H1 (cell line): ENCODE results near the gene ZDHHC19. TPM values are rescaled to one million over a fixed set of nuclear protein-coding genes. Genes with fewer than 3 reads are reported as not detected.

ENCODE experiments used
- CTCF ChIA-PET: fragments of 300-600 bp; sonication (Branson Sonifier 250); formaldehyde crosslinking; loops from one replicate; lab custom pipeline; 2021; ENCODE audit not compliant: partially characterized antibody; lab: Charles Lee
- POLR2A ChIA-PET: fragments of 300-600 bp; sonication (Branson Sonifier 250); formaldehyde crosslinking; loops from one replicate; lab custom pipeline; 2021; ENCODE audit warnings: inconsistent platforms; ENCODE audit not compliant: partially characterized antibody; lab: Charles Lee
- DNase-seq, 2 experiments: peaks; one replicate each; pipeline versions ENCODE4 v3.0.0 to v3.0.0-alpha.2; 2010 to 2022; ENCODE audit warnings: low spot score in 2 of 2, low read depth in 1 of 2, mixed read lengths in 1 of 2
- FAIRE-seq: peaks from 2 replicates; lab custom pipeline; 2011; peaks lifted over from hg19 to GRCh38; lab: Jason Lieb, UNC
- H2AFZ ChIP-seq: 2 replicates; pipeline ENCODE4 v1.8.1; 2012; ENCODE audit warnings: low read length, inconsistent platforms
- H2AK5ac ChIP-seq: 2 replicates; pipeline ENCODE4 v1.6.1; 2013; ENCODE audit warnings: low read depth, low read length
- H2BK120ac ChIP-seq: replicated peaks from 2 replicates; pipeline ENCODE3; 2013; ENCODE audit warnings: low read depth, low read length, inconsistent platforms
- H2BK12ac ChIP-seq: 2 replicates; pipeline ENCODE4 v1.6.1; 2013; ENCODE audit warnings: low read depth, low read length
- H2BK15ac ChIP-seq: 2 replicates; pipeline ENCODE4 v1.6.1; 2013; ENCODE audit warnings: low read length
- H2BK20ac ChIP-seq: 2 replicates; pipeline ENCODE4 v1.6.1; 2013; ENCODE audit warnings: low read length
- H2BK5ac ChIP-seq: 2 replicates; pipeline ENCODE4 v1.6.1; 2013; ENCODE audit warnings: low read depth, low read length
- H3K14ac ChIP-seq: 2 replicates; pipeline ENCODE4 v1.6.1; 2013; ENCODE audit warnings: inconsistent platforms; ENCODE audit not compliant: insufficient read length
- H3K18ac ChIP-seq: 2 replicates; pipeline ENCODE4 v1.6.1; 2013; ENCODE audit warnings: low read length; ENCODE audit errors: extremely low read depth
- H3K23ac ChIP-seq: 2 replicates; pipeline ENCODE4 v1.6.1; 2013; ENCODE audit warnings: inconsistent platforms; ENCODE audit not compliant: insufficient read length
- H3K23me2 ChIP-seq: 2 replicates; pipeline ENCODE4 v1.6.1; 2013; ENCODE audit warnings: low read depth, low read length
- H3K27ac ChIP-seq: 2 replicates; pipeline ENCODE4 v1.6.1; 2011; ENCODE audit warnings: low read depth, low read length, inconsistent platforms
- H3K27me3 ChIP-seq, 4 experiments: replicated peaks in 1 of 4; 1 replicate in 1 of 4; 2 replicates in 3 of 4; pipeline versions ENCODE4 v1.6.1 to v1.8.1; 2011 to 2013; ENCODE audit warnings: low read length in 3 of 4, mild to moderate bottlenecking in 3 of 4, inconsistent platforms in 2 of 4, mixed read lengths in 2 of 4, moderate library complexity in 1 of 4; ENCODE audit not compliant: control insufficient read depth in 3 of 4, insufficient read depth in 3 of 4; ENCODE audit errors: extremely low read depth in 1 of 4
- H3K36me3 ChIP-seq, 4 experiments: 2 replicates each; pipeline versions ENCODE4 v1.6.1 to v1.8.1; 2011 to 2013; ENCODE audit warnings: mild to moderate bottlenecking in 4 of 4, low read length in 3 of 4, moderate library complexity in 2 of 4, control low read depth in 1 of 4, inconsistent platforms in 1 of 4; ENCODE audit not compliant: insufficient read depth in 4 of 4, control insufficient read depth in 2 of 4
- H3K4ac ChIP-seq: replicated peaks from 2 replicates; pipeline ENCODE3; 2013; ENCODE audit warnings: low read length, low read depth, mixed read lengths, inconsistent platforms; ENCODE audit not compliant: insufficient read length
- H3K4me1 ChIP-seq, 4 experiments: replicated peaks in 1 of 4; 1 replicate in 1 of 4; 2 replicates in 3 of 4; pipeline versions ENCODE4 v1.6.1 to v1.8.1; 2011 to 2013; ENCODE audit warnings: low read length in 3 of 4, inconsistent platforms in 2 of 4, mixed read lengths in 1 of 4; ENCODE audit not compliant: insufficient read depth in 4 of 4, control insufficient read depth in 3 of 4
- H3K4me2 ChIP-seq, 2 experiments: 2 replicates each; pipeline versions ENCODE4 v1.6.1 to v1.8.1; 2011 to 2013; ENCODE audit warnings: low read depth in 2 of 2, low read length in 2 of 2, control low read depth in 1 of 2, inconsistent platforms in 1 of 2, mild to moderate bottlenecking in 1 of 2; ENCODE audit not compliant: insufficient read depth in 1 of 2
- H3K4me3 ChIP-seq, 4 experiments: fragments of 200-600, 300-600 bp in 1 of 4; sonication (generic), shearing (Covaris generic), sonication (Bioruptor Twin) in 1 of 4; 2 replicates each; pipeline versions ENCODE4 v1.5.1 to v1.8.1; 2011 to 2016; ENCODE audit warnings: low read length in 4 of 4, low read depth in 3 of 4, control low read depth in 2 of 4, inconsistent platforms in 2 of 4, mild to moderate bottlenecking in 2 of 4, mixed read lengths in 1 of 4, moderate library complexity in 1 of 4; ENCODE audit not compliant: insufficient read depth in 2 of 4; ENCODE audit errors: extremely low read depth in 1 of 4
- H3K56ac ChIP-seq: replicated peaks from 2 replicates; pipeline ENCODE3; 2013; ENCODE audit warnings: low read depth, mild to moderate bottlenecking, mixed read lengths, low read length, inconsistent platforms; ENCODE audit not compliant: insufficient read length
- H3K79me1 ChIP-seq: 2 replicates; pipeline ENCODE4 v1.6.1; 2013; ENCODE audit warnings: low read depth, low read length, control low read depth
- H3K79me2 ChIP-seq, 2 experiments: 2 replicates each; pipeline versions ENCODE4 v1.6.1 to v1.8.1; 2012 to 2013; ENCODE audit warnings: low read length in 2 of 2, mild to moderate bottlenecking in 2 of 2, inconsistent platforms in 1 of 2; ENCODE audit not compliant: insufficient read depth in 2 of 2, control insufficient read depth in 1 of 2
- H3K9ac ChIP-seq, 4 experiments: replicated peaks in 1 of 4; 1 replicate in 1 of 4; 2 replicates in 3 of 4; pipeline versions ENCODE4 v1.6.1 to v1.8.1; 2011 to 2013; ENCODE audit warnings: low read depth in 3 of 4, low read length in 3 of 4, control low read depth in 2 of 4, mild to moderate bottlenecking in 2 of 4, moderate library complexity in 2 of 4, inconsistent platforms in 1 of 4; ENCODE audit errors: extremely low read depth in 1 of 4
- H3K9me3 ChIP-seq, 2 experiments: 2 replicates each; pipeline versions ENCODE4 v1.6.1 to v1.8.1; 2012 to 2013; ENCODE audit warnings: mild to moderate bottlenecking in 2 of 2, moderate library complexity in 2 of 2, control low read depth in 1 of 2, inconsistent platforms in 1 of 2, low read depth in 1 of 2, low read length in 1 of 2, mixed read lengths in 1 of 2; ENCODE audit not compliant: insufficient read depth in 2 of 2
- H4K20me1 ChIP-seq, 2 experiments: replicated peaks in 1 of 2; 2 replicates each; pipeline versions ENCODE3 to v1.8.1; 2011 to 2013; ENCODE audit warnings: inconsistent platforms in 2 of 2, low read length in 2 of 2, mild to moderate bottlenecking in 1 of 2; ENCODE audit not compliant: insufficient read depth in 2 of 2, control insufficient read depth in 1 of 2
- H4K5ac ChIP-seq: 2 replicates; pipeline ENCODE4 v1.6.1; 2013; ENCODE audit warnings: low read length, low read depth, mixed read lengths, inconsistent platforms; ENCODE audit not compliant: insufficient read length
- H4K8ac ChIP-seq: 2 replicates; pipeline ENCODE4 v1.8.0; 2013; ENCODE audit warnings: mild to moderate bottlenecking, moderate library complexity, low read length, inconsistent platforms; ENCODE audit not compliant: insufficient read depth; ENCODE audit errors: extremely low read depth
- H4K91ac ChIP-seq: replicated peaks from 2 replicates; pipeline ENCODE3; 2013; ENCODE audit warnings: low read length, mixed read lengths, inconsistent platforms; ENCODE audit not compliant: insufficient read length
- ATF2 ChIP-seq: IDR thresholded peaks from 2 replicates; pipeline ENCODE4 v1.6.1; 2012; ENCODE audit warnings: low read length, inconsistent platforms
- BRCA1 ChIP-seq: IDR thresholded peaks from 2 replicates; pipeline ENCODE4 v1.6.1; 2012; ENCODE audit warnings: low read depth, low read length, improper control_type of control experiment
- HDAC2 ChIP-seq, 2 experiments: fragments of 300-600 bp in 1 of 2; sonication (generic) in 1 of 2; IDR thresholded peaks; 2 replicates each; pipeline ENCODE4 v1.6.1; 2011 to 2012; ENCODE audit warnings: low read depth in 2 of 2, low read length in 2 of 2, mild to moderate bottlenecking in 2 of 2, moderate library complexity in 2 of 2, borderline replicate concordance in 1 of 2, inconsistent platforms in 1 of 2
- KDM1A ChIP-seq: fragments of 200-600, 300-600 bp; sonication (generic); IDR thresholded peaks from 2 replicates; pipeline ENCODE4 v1.7.1; 2016; ENCODE audit warnings: mild to moderate bottlenecking, low read length, borderline replicate concordance
- SIN3A ChIP-seq, 2 experiments: IDR thresholded peaks in 1 of 2; conservative IDR thresholded peaks in 1 of 2; 2 replicates each; pipeline ENCODE4 v1.6.1; 2011 to 2012; ENCODE audit warnings: low read length in 2 of 2, improper control_type of control experiment in 1 of 2, low read depth in 1 of 2, mild to moderate bottlenecking in 1 of 2
- SIRT6 ChIP-seq: IDR thresholded peaks from one replicate; pipeline ENCODE4 v1.7.1; 2012; ENCODE audit warnings: low read length, inconsistent platforms
- SUZ12 ChIP-seq: fragments of 200-600 bp; sonication (generic); IDR thresholded peaks from 2 replicates; pipeline ENCODE4 v1.6.1; 2012; ENCODE audit warnings: mild to moderate bottlenecking, inconsistent platforms, low read length, moderate library complexity, mixed read lengths
- TAF7 ChIP-seq: optimal IDR thresholded peaks from 2 replicates; pipeline ENCODE3; 2011; ENCODE audit warnings: low read depth, mild to moderate bottlenecking, inconsistent platforms, low read length, moderate library complexity, borderline replicate concordance
- TCF12 ChIP-seq: IDR thresholded peaks from 2 replicates; pipeline ENCODE4 v1.6.1; 2011; ENCODE audit warnings: low read depth, mild to moderate bottlenecking, low read length
- ZNF274 ChIP-seq: IDR thresholded peaks from 2 replicates; pipeline ENCODE4 v1.7.0; 2012; ENCODE audit warnings: low read length, borderline replicate concordance; ENCODE audit errors: extremely low read depth
- WGBS, 2 experiments: shearing (Covaris generic) in 1 of 2; methylation state at CpG; one replicate each; pipeline versions ENCODE4 v1.1.6 to v1.1.7; 2013 to 2015; ENCODE audit warnings: low lambda C conversion rate in 2 of 2, mixed read lengths in 2 of 2, inconsistent platforms in 1 of 2, low coverage in 1 of 2, missing lambda C conversion rate in 1 of 2; ENCODE audit not compliant: insufficient replicate concordance in 2 of 2, insufficient coverage in 1 of 2, insufficient read length in 1 of 2; ENCODE audit errors: extremely low coverage in 1 of 2, missing lambda C conversion rate in 1 of 2; 5-methylcytosine and 5-hydroxymethylcytosine counted together
- polyA plus RNA-seq, 7 experiments: library from polyadenylated mRNA; depleted of rRNA in 3 of 7; stranded (reverse) in 5 of 7; unstranded in 2 of 7; fragments of >200 nt in 5 of 7; fragments of 200-250 nt in 2 of 7; gene quantifications; 1 replicate in 5 of 7; 2 replicates in 1 of 7; 4 replicates in 1 of 7; pipeline versions ENCODE4 v1.2.1 to v1.2.3, GENCODE V29; 2011 to 2013; ENCODE audit warnings: missing spikeins in 2 of 7, mixed read lengths in 2 of 7
- total RNA-seq: library from RNA; stranded (reverse); fragmentation: NEBNext Ultra II Directional; extraction: Animal tissue kit (Norgen Biotek cat#: 25700); gene quantifications from 2 replicates; pipeline ENCODE4 v1.2.1, GENCODE V29; 2021

Gene ZDHHC19
- total and polyA plus RNA-seq, 2 of the 8 experiments (the other 6 are each of a cell fraction or from before 2014, with no cell fraction given) = 2.5 to 4.1 TPM

GRCh38 chr3:196192524-196193051 lies 18.6 kb downstream of the ZDHHC19 start:
- POLR2A ChIA-PET = interaction anchor here (1.0 to 1.2 kb wide), 2 partner anchors 112 to 128 kb away, joined by 3 to 11 read pairs; partner anchors contain the start of gene TFRC
- 0 out of 2 replicates have a peak overlapping the region, but pooled peaks have one; percentile 12 for H2AFZ ChIP-seq
- peak overlapping the region; percentile 68; the same call in 1 of the 2 replicates for H2BK12ac ChIP-seq
- H3K23ac ChIP-seq = no peak overlapping the region
- peak overlapping the region; percentile 72; the same call in 1 of the 2 replicates for H2AK5ac ChIP-seq
- TF ChIP-seq KDM1A (no peak), ZNF274 (no peak), TAF7 (no peak), SUZ12 (no peak), SIN3A (conservative IDR thresholded peaks at IDR 0.05 in 1 of 2, IDR thresholded peaks at IDR 0.05 in 1 of 2; ENCODE audit: low read depth in 1 of 2, low read length in 2 of 2) (no peak), TCF12 (no peak), ATF2 (no peak), HDAC2 (IDR thresholded peaks at IDR 0.05; ENCODE audit: borderline replicate concordance in 1 of 2, low read depth in 2 of 2, low read length in 2 of 2) (no peak), BRCA1 (no peak), SIRT6 (no peak)
- peaks cover 0 to 8% (median 1%) of the 10 kb centered on the region in 4 experiments; a peak in 3 of 7 replicates for H3K4me1 ChIP-seq
- no peak overlapping the region for H3K14ac ChIP-seq
- DNase-seq (no peak), FAIRE-seq (no peak)
- peak overlapping the region; percentile 72; the same call in 1 of the 2 replicates for H2BK15ac ChIP-seq
- no peak overlapping the region for H2BK20ac ChIP-seq
- no peak overlapping the region for H3K56ac ChIP-seq
- no peak overlapping the region; a peak in 1 of 4 replicates for H3K4me2 ChIP-seq
- H4K91ac ChIP-seq = no peak overlapping the region
- no peaks in the 10 kb centered on the region for H3K27me3 ChIP-seq
- peaks cover 0 to 2% of the 10 kb centered on the region in 2 experiments for H4K20me1 ChIP-seq
- CTCF ChIA-PET = interaction anchor here (1.1 to 11.5 kb wide), 6 partner anchors 14 to 170 kb away, joined by 3 to 299 read pairs (median 8); no protein-coding TSS in a partner anchor
- no peak overlapping the region; the same call in 1 of the 2 replicates for H4K8ac ChIP-seq
- H3K27ac ChIP-seq = peak overlapping the region; percentile 38; the same call in 1 of the 2 replicates
- H2BK5ac ChIP-seq = peak overlapping the region; percentile 86
- peak overlapping the region; percentile 83 for H3K18ac ChIP-seq
- no peak overlapping the region for H2BK120ac ChIP-seq
- peak overlapping the region; percentile 27 for H3K4ac ChIP-seq
- H3K23me2 ChIP-seq = no peaks in the 10 kb centered on the region
- H3K9me3 ChIP-seq = no peaks in the 10 kb centered on the region
- H3K79me1 ChIP-seq = no peaks in the 10 kb centered on the region
- no peak overlapping the region; a peak in 1 of 7 replicates for H3K9ac ChIP-seq
- no peaks in the 10 kb centered on the region for H3K79me2 ChIP-seq
- WGBS, 2 experiments = 72% methylated on average over 13 of the region's 14 CpGs; no CpG with 5 or more reads in 1 of the 2 experiments
- H3K4me3 ChIP-seq = no peak overlapping the region
- no peak overlapping the region for H4K5ac ChIP-seq
- no peaks in the 10 kb centered on the region for H3K36me3 ChIP-seq
